T-helper 1 cell treated with Interleukin-12 subunit alpha and Interleukin-12 subunit beta and Interleukin-4 antibody, amounts not matched to agents 30 μg/mL and 1 μg/mL, for 36 hours (primary cell): Measurements from ENCODE around the gene HOXA7.

Experiments
- H3K27ac Mint-ChIP-seq: one replicate; pipeline ENCODE4 v1.8.0; 2021; ENCODE audit warnings: mild to moderate bottlenecking, mixed read lengths
- H3K27me3 Mint-ChIP-seq: one replicate; pipeline ENCODE4 v1.8.0; 2021; ENCODE audit warnings: low read depth, mixed read lengths
- H3K36me3 Mint-ChIP-seq: one replicate; pipeline ENCODE4 v1.8.0; 2021; ENCODE audit warnings: low read depth, mixed read lengths
- H3K4me1 Mint-ChIP-seq: one replicate; pipeline ENCODE4 v1.8.0; 2021; ENCODE audit warnings: low read depth, mixed read lengths
- H3K4me3 Mint-ChIP-seq: one replicate; pipeline ENCODE4 v1.8.0; 2021; ENCODE audit warnings: mild to moderate bottlenecking, moderate library complexity, mixed read lengths
- H3K9me3 Mint-ChIP-seq: one replicate; pipeline ENCODE4 v1.8.0; 2021; ENCODE audit warnings: mixed read lengths

Gene HOXA7

DNA sequence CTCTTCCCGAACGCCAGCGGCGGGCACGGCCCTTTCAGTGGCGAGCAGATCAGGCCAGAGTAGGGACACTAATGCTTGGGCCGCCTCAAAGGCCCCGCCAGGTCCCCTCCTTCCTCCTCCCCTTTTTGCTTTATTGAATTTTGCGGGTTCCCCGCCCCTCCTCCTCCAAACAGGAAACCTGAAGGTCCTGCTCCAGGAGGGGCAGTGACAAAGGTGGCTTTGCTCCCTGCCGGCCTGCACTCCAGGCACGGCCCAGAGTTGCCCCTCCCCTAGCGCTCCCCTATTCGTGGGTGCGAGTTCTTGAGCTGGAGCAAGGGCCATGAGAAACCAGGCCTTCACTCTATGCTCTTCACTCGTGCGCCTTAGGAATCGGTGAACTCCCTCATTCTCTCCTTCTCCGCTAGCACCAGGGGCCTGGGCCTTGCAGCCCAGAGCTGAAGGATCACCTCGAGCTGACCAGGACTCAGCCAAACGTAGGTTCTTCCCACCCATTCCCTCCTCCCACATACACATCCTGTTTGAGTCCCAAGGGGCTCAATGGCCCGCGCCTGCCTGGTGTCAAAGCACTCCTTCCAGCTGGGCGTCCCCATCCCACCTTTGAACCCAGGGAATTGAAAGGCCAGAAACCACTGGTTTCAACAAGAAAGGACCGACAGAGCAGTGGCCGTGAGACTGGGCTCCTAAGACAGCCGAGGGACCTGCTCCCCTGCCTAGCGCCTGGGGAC lies 8.3 kb downstream of the HOXA7 start:
- Mint-ChIP-seq H3K4me3 (no peak overlapping the region), H3K36me3 (no peaks in the 10 kb centered on the region), H3K27ac (no peak overlapping the region), H3K9me3 (no peaks in the 10 kb centered on the region), H3K4me1 (peaks cover 9% of the 10 kb centered on the region), H3K27me3 (peaks cover 72% of the 10 kb centered on the region)

DNA sequence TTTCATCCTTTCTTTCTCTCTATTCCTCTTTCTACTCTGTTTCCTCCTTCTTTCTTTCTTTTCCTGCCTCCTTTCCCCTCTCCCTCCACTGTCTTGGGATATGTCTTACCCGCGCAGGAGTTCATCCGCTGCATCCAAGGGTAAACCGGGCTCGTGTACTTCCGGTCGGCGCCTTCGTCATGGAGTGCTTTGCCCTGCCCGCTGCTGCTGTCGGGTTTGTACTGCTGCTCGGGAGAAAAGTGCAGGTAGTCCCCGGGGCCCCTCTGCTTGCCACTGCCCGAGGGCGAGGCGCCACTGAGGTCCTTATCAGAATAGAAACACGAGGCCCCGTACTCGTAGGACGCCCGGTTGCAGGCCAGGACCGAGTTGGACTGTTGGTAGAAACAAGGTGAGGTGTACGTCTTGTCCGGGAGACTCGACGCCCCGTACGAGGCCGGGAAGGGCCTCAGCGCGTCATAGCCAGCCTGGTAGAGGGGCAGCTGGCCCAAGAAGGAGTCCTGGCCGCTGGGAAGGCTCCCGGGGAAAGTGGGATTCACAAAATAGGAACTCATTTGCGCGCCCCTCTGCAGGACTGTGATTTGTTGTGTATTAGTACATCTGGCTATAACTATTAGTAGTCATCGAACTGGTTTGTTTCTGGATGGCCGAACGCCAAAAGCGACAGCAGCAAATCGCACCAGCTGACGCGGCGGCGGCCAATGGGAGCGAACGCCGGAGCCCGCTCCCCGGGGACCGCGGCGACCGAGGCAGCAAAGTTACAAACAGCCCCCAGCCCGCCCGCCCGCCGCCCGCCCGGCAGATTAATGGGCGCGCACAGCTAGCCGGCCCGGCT lies 9.1 kb downstream of the HOXA7 start, which contains the start of gene HOXA6:
Gene HOXA6 (minus strand): TSS at position 576 of the 832 bp plus-strand sequence. CDS start 25 bp downstream, at position 551.
- peaks cover 9% of the 10 kb centered on the region for H3K4me1 Mint-ChIP-seq
- H3K4me3 Mint-ChIP-seq = no peak within 1 kb of the TSS
- H3K9me3 Mint-ChIP-seq = no peaks in the 10 kb centered on the region
- H3K36me3 Mint-ChIP-seq = no peaks in the 10 kb centered on the region
- H3K27ac Mint-ChIP-seq = no peak within 1 kb of the TSS
- H3K27me3 Mint-ChIP-seq = peaks cover 66% of the 10 kb centered on the region

DNA sequence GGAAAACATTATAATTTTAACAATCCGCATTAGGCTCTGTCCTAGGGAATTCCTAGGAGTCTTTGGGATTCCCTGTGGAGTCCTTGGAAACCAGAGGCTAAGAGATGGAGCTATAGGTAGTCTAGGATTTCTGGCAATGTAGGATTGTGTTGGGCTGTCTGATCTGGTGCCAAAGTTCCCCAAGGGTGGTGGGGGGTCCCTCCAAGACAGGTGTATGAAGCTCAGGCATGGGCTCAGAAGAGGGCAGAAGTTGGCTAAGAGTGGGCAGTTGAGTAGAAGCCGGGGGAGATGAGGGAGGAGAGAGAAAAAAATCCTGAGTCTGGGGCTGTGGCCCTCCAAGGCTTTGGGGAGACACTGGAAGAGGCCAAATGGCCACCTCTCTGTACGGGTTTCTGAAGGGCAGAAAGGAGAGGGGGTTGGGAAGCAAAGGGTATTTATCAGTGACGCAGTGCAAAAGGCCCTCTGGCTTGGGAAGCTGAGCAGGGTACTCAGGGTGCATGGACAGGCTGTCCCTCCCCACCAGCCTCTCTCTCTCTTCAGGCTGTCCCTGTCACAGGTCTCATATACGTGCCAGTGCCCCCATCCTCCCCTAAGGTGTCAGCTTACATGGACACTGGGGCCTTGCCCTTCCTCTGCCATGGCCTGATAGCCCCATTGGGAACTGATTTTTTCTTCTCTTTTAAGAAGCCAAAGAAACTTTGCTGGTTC lies 9.8 kb downstream of the HOXA7 start:
- Mint-ChIP-seq H3K9me3 (no peaks in the 10 kb centered on the region), H3K36me3 (no peaks in the 10 kb centered on the region), H3K4me1 (peaks cover 7% of the 10 kb centered on the region), H3K27ac (no peak overlapping the region), H3K4me3 (no peak overlapping the region), H3K27me3 (peaks cover 58% of the 10 kb centered on the region)

DNA sequence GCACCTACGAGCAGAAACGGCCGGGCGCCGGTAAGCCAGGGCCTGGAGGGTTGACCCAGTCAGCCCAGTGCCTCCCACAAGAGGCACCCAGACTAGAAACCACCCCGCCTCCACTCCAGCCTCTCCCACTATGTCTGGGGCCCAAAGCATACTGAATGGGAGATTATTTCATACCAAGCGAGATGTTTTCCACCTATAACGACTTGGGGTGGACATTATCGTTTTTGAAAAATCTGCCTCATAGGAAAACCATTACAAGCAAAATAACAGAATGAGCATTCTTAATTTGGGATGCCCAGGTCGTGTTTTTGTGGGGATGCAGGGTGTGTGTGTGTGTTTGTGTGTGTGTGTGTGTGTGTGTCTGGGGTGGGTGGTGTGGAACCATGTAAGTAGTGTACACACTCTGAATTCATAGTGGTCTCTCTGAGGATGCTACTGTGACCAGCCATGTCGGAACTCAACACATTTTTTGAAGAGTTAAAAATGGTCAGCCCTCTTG lies 10.5 kb downstream of the HOXA7 start:
- Mint-ChIP-seq H3K9me3 (no peaks in the 10 kb centered on the region), H3K36me3 (no peaks in the 10 kb centered on the region), H3K4me1 (peaks cover 3% of the 10 kb centered on the region), H3K27me3 (peaks cover 52% of the 10 kb centered on the region), H3K27ac (no peak overlapping the region), H3K4me3 (no peak overlapping the region)

DNA sequence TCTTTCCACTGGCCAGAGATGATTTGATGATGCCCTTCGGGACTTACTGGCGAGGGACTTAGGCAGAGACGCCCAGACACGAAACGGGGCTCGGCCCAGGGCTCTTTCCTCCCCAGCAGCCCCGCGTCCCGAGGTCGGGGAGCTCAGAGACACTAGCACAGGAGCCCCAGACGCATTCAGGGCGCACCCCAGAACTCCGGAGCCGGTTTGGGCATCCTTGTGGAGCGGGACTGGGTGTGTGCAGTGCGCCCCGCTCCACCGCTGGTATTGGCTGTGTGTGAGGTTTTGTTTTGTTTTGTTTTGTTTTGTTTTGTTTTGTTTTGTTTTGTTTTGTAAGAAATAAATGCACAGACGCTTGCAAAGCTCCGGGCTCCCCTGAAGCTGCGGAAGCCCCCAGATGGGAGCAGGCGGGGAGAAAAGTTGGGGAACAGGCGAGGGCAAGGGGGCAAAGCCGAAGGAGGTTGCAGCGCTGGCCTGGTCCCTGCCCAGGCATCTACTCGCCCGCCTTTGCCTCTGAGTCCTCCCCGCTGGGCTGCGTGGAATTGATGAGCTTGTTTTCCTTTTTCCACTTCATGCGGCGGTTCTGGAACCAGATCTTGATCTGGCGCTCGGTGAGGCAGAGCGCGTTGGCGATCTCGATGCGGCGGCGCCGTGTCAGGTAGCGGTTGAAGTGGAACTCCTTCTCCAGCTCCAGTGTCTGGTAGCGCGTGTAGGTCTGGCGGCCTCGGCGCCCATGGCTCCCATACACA lies 11.1 kb downstream of the HOXA7 start:
- H3K4me3 Mint-ChIP-seq = no peak overlapping the region

DNA sequence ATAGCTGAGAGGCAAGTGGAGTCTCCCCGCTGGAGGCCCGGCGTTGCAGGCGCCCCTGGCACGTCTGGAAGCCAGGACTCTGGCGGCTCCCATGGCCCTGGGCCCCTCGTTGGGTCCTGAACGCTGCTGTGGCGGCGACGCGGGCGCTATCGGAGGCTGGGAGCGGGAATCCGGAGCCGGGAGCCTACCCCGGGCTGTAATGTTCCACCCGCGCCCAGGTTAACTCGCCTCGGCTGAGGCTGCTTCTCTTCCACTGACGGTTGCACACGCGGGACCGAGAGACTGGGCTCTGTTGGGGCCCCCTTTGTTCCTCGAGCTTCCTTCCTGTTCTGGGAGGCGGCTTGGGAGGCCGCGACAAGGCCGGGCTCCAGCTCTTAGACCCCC lies 11.7 kb downstream of the HOXA7 start:
- Mint-ChIP-seq H3K36me3 (no peaks in the 10 kb centered on the region), H3K4me1 (peaks cover 2% of the 10 kb centered on the region), H3K4me3 (no peak overlapping the region), H3K9me3 (no peaks in the 10 kb centered on the region), H3K27me3 (peaks cover 40% of the 10 kb centered on the region), H3K27ac (no peak overlapping the region)

More for the DNA sequence above, 11.1 kb downstream of the HOXA7 start:
- H3K27ac Mint-ChIP-seq = no peak overlapping the region
- H3K36me3 Mint-ChIP-seq = no peaks in the 10 kb centered on the region
- peaks cover 45% of the 10 kb centered on the region for H3K27me3 Mint-ChIP-seq
- H3K9me3 Mint-ChIP-seq = no peaks in the 10 kb centered on the region
- H3K4me1 Mint-ChIP-seq = peaks cover 2% of the 10 kb centered on the region

DNA sequence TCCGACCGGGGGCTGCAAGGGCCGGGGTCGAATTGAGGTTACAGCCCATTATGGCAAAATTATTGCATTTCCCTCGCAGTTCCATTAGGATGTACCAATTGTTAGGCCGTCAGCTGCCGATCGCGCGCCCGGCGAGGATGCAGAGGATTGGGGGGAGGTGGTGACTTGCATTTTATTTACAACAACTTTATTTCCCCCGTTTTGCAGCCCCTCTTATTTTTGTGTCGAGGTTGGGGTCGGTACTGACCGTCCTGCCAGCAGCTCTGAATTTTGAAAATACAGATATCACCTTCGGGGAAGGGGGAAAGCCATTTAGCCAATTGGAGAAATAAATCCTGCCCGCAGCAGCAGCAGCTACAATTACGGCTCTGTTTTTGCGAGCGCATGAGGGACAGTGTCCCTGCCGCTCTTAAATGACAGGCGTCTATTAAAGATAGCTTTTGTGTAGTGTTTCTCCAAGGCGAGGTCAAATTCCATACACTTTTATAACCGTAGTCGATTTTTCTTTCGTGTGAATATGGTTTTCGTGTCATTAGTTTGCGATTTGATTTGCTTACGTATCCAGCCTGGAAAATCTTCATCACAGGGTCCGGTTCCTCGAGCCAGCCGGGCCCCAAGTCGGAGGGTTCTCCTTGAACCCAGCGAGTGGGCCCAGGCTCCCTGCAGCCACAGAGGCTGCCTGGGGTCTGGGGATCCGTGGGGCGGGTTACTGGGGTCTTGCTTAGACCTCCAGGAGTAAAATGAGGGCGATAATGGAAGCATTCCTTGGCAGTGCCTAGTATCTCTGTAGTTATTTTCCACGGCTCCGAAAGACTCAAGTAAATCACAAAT lies 12.3 kb downstream of the HOXA7 start:
- Mint-ChIP-seq H3K36me3 (no peaks in the 10 kb centered on the region), H3K9me3 (no peaks in the 10 kb centered on the region), H3K4me1 (peaks cover 2% of the 10 kb centered on the region), H3K4me3 (no peak overlapping the region), H3K27me3 (peaks cover 34% of the 10 kb centered on the region), H3K27ac (no peak overlapping the region)

DNA sequence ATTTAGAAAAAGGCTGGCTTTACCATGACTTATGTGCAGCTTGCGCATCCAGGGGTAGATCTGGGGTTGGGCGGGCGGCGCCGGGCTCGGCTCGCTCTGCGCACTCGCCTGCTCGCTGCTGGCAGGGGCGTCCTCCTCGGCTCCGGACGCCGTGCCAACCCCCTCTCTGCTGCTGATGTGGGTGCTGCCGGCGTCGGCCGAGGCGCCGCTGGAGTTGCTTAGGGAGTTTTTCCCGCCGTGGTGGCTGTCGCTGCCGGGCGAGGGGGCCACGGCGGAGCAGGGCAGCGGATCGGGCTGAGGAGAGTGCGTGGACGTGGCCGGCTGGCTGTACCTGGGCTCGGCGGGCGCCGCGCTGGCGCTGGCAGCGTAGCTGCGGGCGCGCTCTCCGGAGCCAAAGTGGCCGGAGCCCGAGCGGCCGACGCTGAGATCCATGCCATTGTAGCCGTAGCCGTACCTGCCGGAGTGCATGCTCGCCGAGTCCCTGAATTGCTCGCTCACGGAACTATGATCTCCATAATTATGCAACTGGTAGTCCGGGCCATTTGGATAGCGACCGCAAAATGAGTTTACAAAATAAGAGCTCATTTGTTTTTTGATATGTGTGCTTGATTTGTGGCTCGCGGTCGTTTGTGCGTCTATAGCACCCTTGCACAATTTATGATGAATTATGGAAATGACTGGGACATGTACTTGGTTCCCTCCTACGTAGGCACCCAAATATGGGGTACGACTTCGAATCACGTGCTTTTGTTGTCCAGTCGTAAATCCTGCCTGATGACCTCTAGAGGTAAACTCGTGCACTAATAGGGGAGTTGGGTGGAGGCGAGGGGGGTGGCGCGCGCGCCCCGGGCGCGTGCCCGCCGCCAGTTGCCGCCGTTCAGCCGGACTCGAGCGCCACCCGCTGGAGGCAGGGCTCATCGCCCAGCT lies 13.2 kb downstream of the HOXA7 start, which contains the start of gene HOXA5:
Gene HOXA5 (minus strand): TSS at position 659 of the 927 bp plus-strand sequence. CDS start 74 bp downstream, at position 585.
- H3K4me3 Mint-ChIP-seq = no peak within 1 kb of the TSS
- H3K36me3 Mint-ChIP-seq = no peaks in the 10 kb centered on the region
- H3K27me3 Mint-ChIP-seq = peaks cover 33% of the 10 kb centered on the region
- H3K4me1 Mint-ChIP-seq = peaks cover 2% of the 10 kb centered on the region
- no peak within 1 kb of the TSS for H3K27ac Mint-ChIP-seq
- H3K9me3 Mint-ChIP-seq = no peaks in the 10 kb centered on the region

DNA sequence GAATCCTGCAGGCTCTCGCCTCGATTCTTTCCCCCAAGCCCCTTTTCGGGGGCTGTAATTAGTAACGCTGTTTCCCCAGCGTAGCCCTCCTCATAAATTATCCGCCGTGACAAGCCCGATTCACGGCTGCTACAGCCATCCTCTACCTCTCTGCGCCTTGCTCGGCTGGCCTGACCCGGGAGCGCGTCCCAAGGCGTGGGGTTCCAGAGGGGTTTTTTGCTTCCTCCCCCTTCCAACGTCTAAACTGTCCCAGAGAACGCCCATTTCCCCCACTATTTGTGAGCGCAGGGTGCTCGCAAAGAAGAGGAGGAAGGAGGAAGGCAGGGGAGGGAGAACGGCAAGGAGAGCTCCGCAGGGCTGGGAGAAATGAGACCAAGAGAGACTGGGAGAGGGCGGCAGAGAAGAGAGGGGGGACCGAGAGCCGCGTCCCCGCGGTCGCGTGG lies 13.9 kb downstream of the HOXA7 start:
- Mint-ChIP-seq H3K4me3 (no peak overlapping the region), H3K27ac (no peak overlapping the region), H3K9me3 (no peaks in the 10 kb centered on the region), H3K27me3 (peaks cover 33% of the 10 kb centered on the region), H3K36me3 (no peaks in the 10 kb centered on the region), H3K4me1 (no peaks in the 10 kb centered on the region)

DNA sequence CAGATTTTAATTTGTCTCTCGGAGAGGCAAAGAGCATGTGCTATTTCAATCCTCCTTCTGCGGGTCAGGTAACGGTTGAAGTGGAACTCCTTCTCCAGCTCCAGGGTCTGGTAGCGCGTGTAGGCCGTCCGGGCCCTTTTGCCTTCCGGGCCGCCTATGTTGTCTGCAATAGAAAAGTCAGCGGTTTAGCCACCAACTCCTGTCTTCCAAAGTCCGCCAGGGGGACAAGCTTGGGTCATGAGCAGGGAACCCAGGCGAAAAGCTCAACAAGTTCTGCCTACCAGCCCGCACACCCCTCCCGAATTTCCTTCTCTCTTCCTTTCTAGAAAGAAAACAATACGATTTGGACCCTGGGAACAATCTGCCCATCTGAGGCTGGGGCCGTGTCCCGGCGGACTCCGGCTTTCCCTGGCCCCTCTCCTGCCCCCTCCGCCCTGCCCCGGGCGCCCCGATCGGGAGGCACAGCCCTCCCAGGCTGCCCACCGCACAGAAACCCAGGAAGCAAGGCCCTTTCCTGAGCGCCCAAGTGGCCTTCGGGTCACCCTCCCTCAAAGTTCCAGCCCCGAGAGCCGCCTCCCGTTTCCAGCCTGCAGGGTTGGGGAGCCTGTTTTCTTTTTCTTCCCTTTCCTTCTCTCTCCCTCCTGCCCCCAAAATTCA lies 14.4 kb downstream of the HOXA7 start:
- Mint-ChIP-seq H3K9me3 (no peaks in the 10 kb centered on the region), H3K4me1 (peaks cover 1% of the 10 kb centered on the region), H3K4me3 (no peak overlapping the region), H3K27ac (no peak overlapping the region), H3K36me3 (no peaks in the 10 kb centered on the region), H3K27me3 (peaks cover 31% of the 10 kb centered on the region)

DNA sequence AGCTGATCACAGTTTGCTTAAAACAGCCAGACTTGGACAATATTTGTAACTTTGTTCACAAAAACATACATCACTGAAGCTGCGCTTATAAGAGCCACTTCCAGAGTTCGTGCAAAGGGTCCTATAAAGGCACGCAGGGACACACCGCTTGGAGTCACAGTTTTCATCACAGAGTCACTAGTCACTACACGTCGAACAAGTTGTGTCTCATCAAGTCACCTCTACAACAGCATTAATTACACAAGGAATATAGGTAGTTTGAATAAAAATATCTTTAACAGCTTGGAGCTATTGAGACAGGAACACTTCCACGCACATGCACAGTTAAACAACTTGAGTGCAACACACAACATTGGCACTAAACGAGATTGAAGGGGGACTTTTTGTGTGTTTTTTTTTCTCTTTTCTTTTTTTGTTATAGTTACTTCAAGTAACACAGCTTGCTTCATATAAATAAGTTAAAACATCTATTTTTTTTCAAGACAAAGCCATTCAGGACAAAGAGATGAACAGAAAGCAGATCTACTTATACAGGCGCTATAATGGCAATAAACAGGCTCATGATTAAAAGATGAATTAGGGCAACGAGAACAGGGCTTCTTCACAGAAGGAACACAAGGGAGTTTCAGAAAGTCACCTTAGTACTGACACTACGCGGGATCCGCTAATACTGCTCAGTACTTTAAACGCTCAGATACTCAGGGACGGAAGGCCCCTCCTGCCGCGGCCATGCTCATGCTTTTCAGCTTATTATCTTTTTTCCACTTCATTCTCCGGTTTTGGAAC lies 15.1 kb downstream of the HOXA7 start:
- Mint-ChIP-seq H3K4me3 (no peak overlapping the region), H3K4me1 (peaks cover 1% of the 10 kb centered on the region), H3K27ac (no peak overlapping the region), H3K36me3 (no peaks in the 10 kb centered on the region), H3K27me3 (peaks cover 26% of the 10 kb centered on the region), H3K9me3 (no peaks in the 10 kb centered on the region)
